K562 (cell line): Measurements from ENCODE around the gene PIK3R2.

ENCODE experiments used
- CBX3 ChIP-seq, 2 experiments: IDR thresholded peaks; 1 replicate in 1 of 2; 2 replicates in 1 of 2; pipeline ENCODE4 v1.6.1; 2012; ENCODE audit warnings: inconsistent platforms in 2 of 2, low read length in 2 of 2, borderline replicate concordance in 1 of 2, control low read depth in 1 of 2
- DPF2 ChIP-seq: fragments of 450-650 bp; IDR thresholded peaks from 2 replicates; pipeline ENCODE4 v1.6.1; 2016
- MXI1 ChIP-seq: IDR thresholded peaks from 2 replicates; pipeline ENCODE4 v1.6.1; 2011; ENCODE audit warnings: low read depth, mild to moderate bottlenecking, improper control_type of control experiment, low read length
- NR2C1 ChIP-seq, 2 experiments: fragments of 450-650 bp; IDR thresholded peaks; 2 replicates each; pipeline ENCODE4 v1.6.1; 2017; ENCODE audit warnings: mild to moderate bottlenecking in 2 of 2, antibody characterized with exemption in 1 of 2, inconsistent platforms in 1 of 2, missing compliant biosample characterization in 1 of 2, missing genetic modification characterization in 1 of 2
- PYGO2 ChIP-seq: fragments of 450-650 bp; IDR thresholded peaks from 2 replicates; pipeline ENCODE4 v1.6.1; 2016; ENCODE audit warnings: mild to moderate bottlenecking, missing genetic modification characterization, moderate library complexity, missing compliant biosample characterization
- RHOXF2B ChIP-seq: fragments of 250-450 bp; sonication (Bioruptor Pico); conservative IDR thresholded peaks from 2 replicates; pipeline ENCODE4 v1.5.1; 2021
- TF ChIP-seq, protein P1 (sequence below): fragments of 450-650 bp; formaldehyde crosslinking; IDR thresholded peaks from 2 replicates; pipeline ENCODE4 v1.4.0; 2022; ENCODE audit warnings: mild to moderate bottlenecking, moderate library complexity

DNA sequence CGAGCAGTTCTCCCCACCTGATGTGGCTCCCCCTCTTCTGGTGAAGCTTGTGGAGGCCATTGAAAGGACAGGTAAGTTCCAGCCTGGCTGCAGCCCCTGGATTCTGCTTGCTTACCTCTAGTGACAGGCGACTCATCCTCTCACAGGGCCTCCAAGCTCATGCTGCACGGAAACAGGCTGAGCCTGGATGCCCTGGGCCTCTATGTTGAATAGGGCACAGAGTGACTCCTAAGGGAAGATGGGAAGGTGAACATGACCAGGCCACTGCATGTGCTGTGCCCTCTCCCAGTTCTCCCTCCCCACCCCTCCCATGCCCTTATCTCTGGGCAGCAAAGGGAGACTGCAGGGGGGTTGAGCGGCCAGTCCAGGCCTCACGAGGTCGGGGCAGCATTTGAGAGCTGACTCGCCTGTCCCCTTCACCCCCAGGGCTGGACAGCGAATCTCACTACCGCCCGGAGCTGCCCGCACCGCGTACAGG is 7.6 kb downstream of the PIK3R2 start:
- TF ChIP-seq NR2C1 (IDR thresholded peaks at IDR 0.05) (no peak), NR2C1 (tag; IDR thresholded peaks at IDR 0.05) (no peak), PYGO2 (no peak), MXI1 (no peak), CBX3 (IDR thresholded peaks at IDR 0.05; ENCODE audit: borderline replicate concordance in 1 of 2, low read length in 2 of 2) (no peak), RHOXF2B (CRISPR knock-in tag) (no peak), DPF2 (0 out of 2 replicates have a peak, but pooled peaks have one; percentile 32)
- TF ChIP-seq, protein P1, sequence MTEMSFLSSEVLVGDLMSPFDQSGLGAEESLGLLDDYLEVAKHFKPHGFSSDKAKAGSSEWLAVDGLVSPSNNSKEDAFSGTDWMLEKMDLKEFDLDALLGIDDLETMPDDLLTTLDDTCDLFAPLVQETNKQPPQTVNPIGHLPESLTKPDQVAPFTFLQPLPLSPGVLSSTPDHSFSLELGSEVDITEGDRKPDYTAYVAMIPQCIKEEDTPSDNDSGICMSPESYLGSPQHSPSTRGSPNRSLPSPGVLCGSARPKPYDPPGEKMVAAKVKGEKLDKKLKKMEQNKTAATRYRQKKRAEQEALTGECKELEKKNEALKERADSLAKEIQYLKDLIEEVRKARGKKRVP (CRISPR knock-in tag), result no peak
